Type B pancreatic cell (in vitro differentiated cells): ENCODE results near the gene CHD6. TPM values are rescaled to one million over a fixed set of nuclear protein-coding genes. Genes with fewer than 3 reads are reported as not detected.

Experiments used
- DNase-seq: peaks from one replicate; pipeline ENCODE4 v3.0.0; 2021; ENCODE audit warnings: mixed read lengths; ENCODE audit not compliant: unreplicated experiment; ENCODE audit errors: extremely low spot score
- H3K27ac Mint-ChIP-seq: 2 replicates; pipeline ENCODE4 v1.8.0; 2021; ENCODE audit warnings: mild to moderate bottlenecking, mixed read lengths
- H3K27me3 Mint-ChIP-seq: 2 replicates; pipeline ENCODE4 v1.8.0; 2021; ENCODE audit warnings: mixed read lengths
- H3K36me3 Mint-ChIP-seq: 2 replicates; pipeline ENCODE4 v1.8.0; 2021; ENCODE audit warnings: mixed read lengths
- H3K4me1 Mint-ChIP-seq: one replicate; pipeline ENCODE4 v1.8.0; 2021; ENCODE audit warnings: mixed read lengths; ENCODE audit not compliant: unreplicated experiment
- H3K4me3 Mint-ChIP-seq: 2 replicates; pipeline ENCODE4 v1.8.0; 2021; ENCODE audit warnings: mild to moderate bottlenecking, mixed read lengths
- H3K9me3 Mint-ChIP-seq: 2 replicates; pipeline ENCODE4 v1.8.0; 2021; ENCODE audit warnings: mixed read lengths
- total RNA-seq: library from RNA; stranded (reverse); gene quantifications from 2 replicates; pipeline ENCODE4 v1.2.1, GENCODE V29; 2021; ENCODE audit warnings: low replicate concordance
- TF ChIP-seq, protein P1 (sequence below): fragments of 200-600 bp; sonication (generic); conservative IDR thresholded peaks from 2 replicates; pipeline ENCODE4 v1.5.0; 2021; ENCODE audit warnings: antibody characterized with exemption, mild to moderate bottlenecking

CHD6 gene
- total RNA-seq, 1 donor from 2014 or later: 72.6 TPM

- H3K27ac Mint-ChIP-seq: no peak overlapping the region
- DNase-seq: no peak
- H3K4me3 Mint-ChIP-seq: no peak overlapping the region
- peaks cover 13% of the 10 kb centered on the region for H3K9me3 Mint-ChIP-seq
- TF ChIP-seq, protein P1, sequence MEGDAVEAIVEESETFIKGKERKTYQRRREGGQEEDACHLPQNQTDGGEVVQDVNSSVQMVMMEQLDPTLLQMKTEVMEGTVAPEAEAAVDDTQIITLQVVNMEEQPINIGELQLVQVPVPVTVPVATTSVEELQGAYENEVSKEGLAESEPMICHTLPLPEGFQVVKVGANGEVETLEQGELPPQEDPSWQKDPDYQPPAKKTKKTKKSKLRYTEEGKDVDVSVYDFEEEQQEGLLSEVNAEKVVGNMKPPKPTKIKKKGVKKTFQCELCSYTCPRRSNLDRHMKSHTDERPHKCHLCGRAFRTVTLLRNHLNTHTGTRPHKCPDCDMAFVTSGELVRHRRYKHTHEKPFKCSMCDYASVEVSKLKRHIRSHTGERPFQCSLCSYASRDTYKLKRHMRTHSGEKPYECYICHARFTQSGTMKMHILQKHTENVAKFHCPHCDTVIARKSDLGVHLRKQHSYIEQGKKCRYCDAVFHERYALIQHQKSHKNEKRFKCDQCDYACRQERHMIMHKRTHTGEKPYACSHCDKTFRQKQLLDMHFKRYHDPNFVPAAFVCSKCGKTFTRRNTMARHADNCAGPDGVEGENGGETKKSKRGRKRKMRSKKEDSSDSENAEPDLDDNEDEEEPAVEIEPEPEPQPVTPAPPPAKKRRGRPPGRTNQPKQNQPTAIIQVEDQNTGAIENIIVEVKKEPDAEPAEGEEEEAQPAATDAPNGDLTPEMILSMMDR: no peak
- peaks cover 37% of the 10 kb centered on the region for H3K36me3 Mint-ChIP-seq
- H3K4me1 Mint-ChIP-seq: no peaks in the 10 kb centered on the region
- no peaks in the 10 kb centered on the region for H3K27me3 Mint-ChIP-seq
These were observed 67.0 kb downstream of the CHD6 start for GRCh38 chr20:41551011-41551705.

- DNase-seq: no peak
- Mint-ChIP-seq H3K9me3 (peaks cover 7% of the 10 kb centered on the region), H3K36me3 (peaks cover 33% of the 10 kb centered on the region), H3K4me1 (no peaks in the 10 kb centered on the region), H3K4me3 (no peak overlapping the region), H3K27ac (no peak overlapping the region), H3K27me3 (no peaks in the 10 kb centered on the region)
- TF ChIP-seq, protein P1: no peak
These were observed 71.0 kb downstream of the CHD6 start for GRCh38 chr20:41547221-41547620.

DNA sequence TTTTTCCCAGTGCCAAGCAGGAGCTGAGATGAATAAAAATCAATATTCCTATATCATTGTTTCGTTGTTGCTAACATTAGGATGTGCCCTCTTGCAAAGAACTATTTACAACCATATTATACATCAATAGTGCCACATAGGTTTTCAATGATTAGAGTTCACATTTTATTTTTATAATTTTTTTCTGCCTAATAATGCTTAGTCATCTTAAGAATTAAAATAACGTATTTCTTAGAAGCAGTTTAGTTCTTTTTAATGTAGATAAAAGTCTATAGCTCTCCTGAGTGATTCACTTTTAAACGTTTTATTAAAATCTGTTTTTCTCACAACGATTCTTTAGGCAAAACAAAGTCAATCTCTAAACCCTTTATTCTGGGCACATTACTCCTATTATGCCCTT lies 71.6 kb downstream of the CHD6 start:
- H3K36me3 Mint-ChIP-seq: peaks cover 32% of the 10 kb centered on the region
- TF ChIP-seq, protein P1: no peak
- no peaks in the 10 kb centered on the region for H3K4me1 Mint-ChIP-seq
- no peak overlapping the region for H3K27ac Mint-ChIP-seq
- peaks cover 7% of the 10 kb centered on the region for H3K9me3 Mint-ChIP-seq
- H3K27me3 Mint-ChIP-seq: no peaks in the 10 kb centered on the region
- no peak overlapping the region for H3K4me3 Mint-ChIP-seq
- no peak for DNase-seq

GRCh38 chr20:41544472-41544871 lies 73.7 kb downstream of the CHD6 start:
- Mint-ChIP-seq H3K4me1 (peaks cover 11% of the 10 kb centered on the region), H3K9me3 (no peaks in the 10 kb centered on the region), H3K27me3 (no peaks in the 10 kb centered on the region), H3K4me3 (no peak overlapping the region), H3K36me3 (peaks cover 20% of the 10 kb centered on the region), H3K27ac (no peak overlapping the region)
- no peak for DNase-seq
- TF ChIP-seq, protein P1: no peak

GRCh38 chr20:41540918-41541317 lies 77.3 kb downstream of the CHD6 start:
- no peak overlapping the region for H3K4me3 Mint-ChIP-seq
- no peak for DNase-seq
- H3K36me3 Mint-ChIP-seq: peaks cover 27% of the 10 kb centered on the region
- H3K27ac Mint-ChIP-seq: no peak overlapping the region
- no peaks in the 10 kb centered on the region for H3K9me3 Mint-ChIP-seq
- H3K27me3 Mint-ChIP-seq: no peaks in the 10 kb centered on the region
- TF ChIP-seq, protein P1: no peak
- H3K4me1 Mint-ChIP-seq: peaks cover 16% of the 10 kb centered on the region
